Measurements from ENCODE around the gene IMMT.
"Not testable (repeated sequence)": the region's sequence is repeated elsewhere in the genome, so short reads cannot be mapped to it uniquely, and the experiment has no call there.

The IMMT gene

GRCh38 chr2:86195055-86195807 lies at the start of gene IMMT:
Gene IMMT, minus strand, starts transcription at chr2:86195462. Its CDS starts 80 bp downstream, at chr2:86195382.
- DNase-seq = peak; percentile 92

DNA sequence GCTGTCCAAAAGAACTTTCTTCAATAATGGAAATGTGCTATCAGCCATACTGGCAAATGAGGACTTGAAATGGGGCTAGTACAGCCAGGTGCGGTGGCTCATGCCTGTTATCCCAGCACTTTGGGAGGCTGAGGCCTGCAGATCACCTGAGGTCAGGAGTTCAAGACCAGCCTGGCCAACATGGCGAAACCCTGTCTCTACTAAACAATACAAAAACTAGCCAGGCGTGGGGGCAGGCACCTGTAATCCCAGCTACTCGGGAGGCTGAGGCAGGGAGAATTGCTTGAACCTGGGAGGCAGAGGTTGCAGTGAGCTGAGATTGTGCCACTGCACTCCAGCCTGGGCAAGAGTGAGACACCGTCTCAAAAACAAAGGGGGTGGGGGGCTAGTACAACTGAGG lies 49.5 kb upstream of the IMMT start:
- DNase-seq = not testable (repeated sequence)

DNA sequence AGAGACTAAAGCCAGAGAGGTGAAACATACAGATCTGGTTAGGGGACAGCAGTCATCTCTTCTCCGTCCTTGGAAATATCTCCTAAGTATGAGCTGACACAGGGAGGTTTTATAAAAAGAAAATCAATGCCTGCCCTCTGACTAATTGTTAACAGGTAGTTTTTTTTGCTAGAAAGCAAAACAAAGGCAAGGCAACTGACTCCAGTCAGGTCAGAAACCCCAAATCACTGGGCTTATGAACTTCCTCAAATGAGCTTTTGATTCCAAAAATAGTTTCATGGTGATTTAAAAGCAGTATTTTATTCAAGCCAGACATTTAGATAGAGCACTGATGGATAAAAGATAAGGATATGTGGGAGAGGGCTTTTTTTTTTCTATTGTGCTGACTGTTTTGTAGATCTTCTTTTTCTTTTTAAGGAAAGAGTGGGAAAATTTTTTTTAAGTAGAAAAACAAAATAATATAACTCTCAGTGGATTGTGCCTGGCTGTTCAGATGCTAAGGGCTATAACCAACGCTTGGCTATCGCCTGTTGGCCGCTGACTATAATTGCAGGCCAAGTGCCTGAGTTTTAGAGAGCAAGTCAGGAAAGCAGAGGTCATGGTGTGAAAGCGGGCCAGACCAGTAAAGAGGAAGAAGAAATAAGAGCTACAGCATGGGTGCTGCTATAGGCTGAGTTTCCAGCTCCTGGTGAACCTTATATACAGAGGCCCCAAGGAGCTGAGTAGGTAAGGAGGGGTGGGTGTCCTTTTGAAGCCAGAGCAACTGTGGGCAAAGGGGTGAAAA lies 48.9 kb upstream of the IMMT start:
- DNase-seq = no peak

DNA sequence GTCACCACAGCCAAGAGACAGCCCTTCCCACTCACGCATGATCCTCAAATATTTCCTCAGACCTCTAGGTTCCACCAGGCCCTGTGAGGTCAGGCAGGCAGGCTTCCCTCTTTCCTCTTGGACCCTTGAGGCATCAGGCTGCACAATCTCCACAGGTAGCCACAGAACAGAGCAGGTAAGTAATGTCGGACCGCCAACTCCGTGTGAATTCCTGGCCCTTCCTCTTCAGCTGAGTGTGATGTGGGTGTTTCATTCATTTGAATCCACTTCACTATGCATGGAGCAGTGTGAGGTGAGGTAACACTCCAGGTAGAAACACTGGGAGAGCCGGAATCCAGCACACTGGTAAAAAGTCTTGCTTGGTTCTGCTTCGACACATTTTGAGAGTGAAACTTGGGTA lies 48.0 kb upstream of the IMMT start:
- no peak for DNase-seq

DNA sequence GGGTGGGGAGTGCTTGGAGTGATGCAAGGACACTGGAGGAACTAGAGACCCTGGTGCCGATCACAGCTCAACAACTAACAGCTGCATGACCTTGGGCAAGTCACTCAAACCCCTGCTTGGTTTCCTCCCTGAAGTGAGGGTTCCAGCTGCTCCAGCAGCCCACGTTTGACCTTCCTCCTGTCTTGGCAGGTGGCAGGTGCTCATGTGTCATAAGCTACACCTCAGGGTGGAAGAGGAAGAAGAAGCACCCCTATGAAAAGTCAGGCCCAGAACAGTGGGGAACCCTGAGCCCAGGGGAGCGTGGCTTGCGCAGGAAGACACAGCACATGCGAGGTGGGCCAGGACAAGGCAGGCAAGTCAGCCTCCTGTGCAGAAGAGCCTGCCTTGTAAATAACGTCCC lies 46.3 kb upstream of the IMMT start:
- no peak for DNase-seq

- DNase-seq = no peak
These were observed 45.0 kb upstream of the IMMT start for GRCh38 chr2:86240251-86240650.

DNA sequence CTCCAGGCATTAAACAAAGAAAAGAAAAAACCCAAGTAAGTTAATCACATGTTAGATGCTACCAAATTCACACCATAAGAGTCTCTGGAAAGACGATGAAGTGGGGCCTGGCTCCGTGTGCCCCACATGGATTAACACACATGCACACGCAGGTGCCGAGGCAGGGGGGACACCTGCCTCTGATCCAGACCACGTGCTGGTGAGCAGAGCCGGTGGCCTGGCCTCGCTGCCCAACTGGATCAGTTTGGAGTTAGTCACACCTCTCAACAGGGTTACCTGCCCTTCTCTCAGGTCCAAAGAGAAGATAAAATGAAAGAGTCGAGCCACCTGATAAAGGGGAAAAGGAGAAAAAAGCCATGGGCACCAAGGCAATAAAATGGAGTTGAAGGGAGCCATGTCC lies 44.5 kb upstream of the IMMT start:
- no peak for DNase-seq

GRCh38 chr2:86239326-86239725 lies 44.1 kb upstream of the IMMT start:
- DNase-seq = no peak

DNA sequence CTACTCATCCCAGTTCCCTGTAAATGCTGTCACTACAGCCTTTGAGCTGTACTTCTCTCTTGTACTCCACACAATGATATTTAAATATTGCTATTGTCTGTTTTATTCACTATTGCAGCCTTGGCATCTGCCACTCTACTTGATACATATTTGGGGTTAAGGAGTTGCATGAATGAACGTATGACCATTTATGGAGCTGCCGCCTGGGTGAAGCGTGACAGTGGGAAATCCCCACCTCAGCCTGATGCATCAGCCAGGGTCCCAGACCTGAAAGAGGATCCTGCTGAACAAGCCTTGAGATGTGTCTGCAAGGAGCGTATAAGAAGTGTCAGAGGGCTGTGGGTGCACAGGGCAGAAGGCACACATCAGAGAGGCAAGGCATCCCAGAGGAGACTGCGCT lies 43.1 kb upstream of the IMMT start:
- DNase-seq = peak; percentile 30

DNA sequence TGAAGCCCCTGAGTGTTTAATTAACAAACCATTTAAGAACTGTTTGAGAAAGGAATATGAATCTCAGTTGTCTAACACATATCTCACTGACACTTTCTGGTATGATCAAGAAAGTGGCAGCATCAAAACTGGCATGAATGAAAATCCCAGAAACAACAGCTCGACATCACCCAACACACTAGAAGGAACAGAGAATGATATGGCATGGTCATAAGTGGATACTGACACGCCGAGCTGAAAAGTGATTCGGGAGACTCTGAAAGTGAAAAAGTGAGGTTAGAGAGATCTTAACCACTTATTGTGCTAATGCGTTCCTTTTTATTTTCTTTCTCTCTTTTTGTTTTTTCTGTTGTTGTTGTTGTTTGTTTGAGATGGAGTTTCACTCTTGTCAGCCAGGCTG lies 41.9 kb upstream of the IMMT start:
- DNase-seq = no peak

DNA sequence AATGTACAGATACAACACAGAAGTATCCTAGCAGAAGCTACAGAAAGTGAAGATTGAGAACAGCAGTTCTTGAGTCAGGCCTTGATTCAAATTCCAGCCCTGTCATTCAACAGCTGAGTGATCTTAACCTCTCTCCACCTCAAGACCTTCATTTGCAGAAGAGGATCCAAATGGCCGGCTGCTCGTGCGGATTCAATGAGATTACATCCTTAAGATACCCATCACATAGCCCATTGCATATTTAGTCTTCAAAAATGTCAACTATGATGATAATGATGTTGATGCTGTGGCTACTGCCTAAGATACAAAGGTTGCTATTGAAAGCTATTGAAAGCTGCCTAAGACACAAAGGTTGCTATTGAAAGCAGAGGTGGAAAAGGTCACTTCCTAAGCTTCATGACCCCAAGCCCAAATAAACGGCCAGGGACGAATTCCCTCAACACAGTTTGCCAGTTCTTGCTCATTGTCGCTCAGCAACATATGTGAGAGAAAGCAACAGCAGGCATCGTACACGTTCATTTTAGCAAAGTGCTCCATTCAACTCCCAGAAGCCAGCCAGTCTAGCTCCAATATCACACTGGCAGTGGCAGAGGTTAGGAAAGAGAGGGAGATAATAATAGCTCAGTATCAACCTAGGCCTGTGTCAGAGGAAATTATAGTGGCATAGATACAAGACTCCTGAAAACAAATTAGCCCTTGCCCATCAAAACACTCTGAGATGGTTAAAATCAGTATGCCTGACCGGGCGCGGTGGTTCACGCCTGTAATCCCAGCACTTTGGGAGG lies 40.1 kb upstream of the IMMT start:
- DNase-seq = no peak

GRCh38 chr2:86234563-86235131 lies 39.4 kb upstream of the IMMT start:
- no peak for DNase-seq

GRCh38 chr2:86233436-86233835 lies 38.2 kb upstream of the IMMT start:
- no peak for DNase-seq

DNA sequence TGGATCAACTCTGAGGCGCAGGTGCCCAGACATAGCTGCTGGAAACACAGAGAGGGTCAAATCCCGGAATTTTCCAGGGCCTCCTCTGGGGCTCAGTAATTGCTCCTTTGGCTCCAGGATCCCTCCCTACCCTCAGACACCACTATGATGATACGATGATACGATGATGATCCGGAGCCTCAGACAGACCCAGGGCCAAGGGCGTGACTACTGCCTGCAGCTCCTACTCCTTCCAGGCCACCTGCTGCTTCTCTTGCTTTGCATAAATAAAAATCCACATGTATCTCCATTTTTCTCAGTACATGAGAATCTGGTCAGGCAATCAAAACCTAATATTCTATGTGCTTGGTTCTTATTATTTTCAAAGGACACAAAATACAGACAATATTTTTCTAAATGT lies 37.6 kb upstream of the IMMT start:
- DNase-seq = no peak

DNA sequence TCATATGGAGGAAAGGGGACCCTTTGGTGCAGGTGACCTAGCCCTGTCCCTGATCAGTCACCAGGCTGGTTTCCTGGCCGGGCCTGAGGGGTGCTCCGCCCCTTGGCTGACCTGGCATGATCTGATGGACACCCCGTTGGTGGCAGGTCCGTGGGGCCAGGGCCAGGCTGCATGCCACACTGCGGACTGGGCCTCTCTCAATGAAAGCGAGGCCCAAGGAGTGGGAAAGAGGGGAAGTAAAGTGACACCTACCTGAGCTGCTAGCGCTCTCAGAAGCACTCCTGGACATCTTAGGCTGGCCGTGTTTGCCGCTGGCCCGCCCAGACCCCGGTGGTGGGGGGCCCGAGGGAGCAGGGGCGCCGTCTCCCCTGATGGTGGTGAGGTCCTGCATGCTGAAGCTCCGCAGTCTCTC lies 37.1 kb upstream of the IMMT start:
- DNase-seq = no peak

DNA sequence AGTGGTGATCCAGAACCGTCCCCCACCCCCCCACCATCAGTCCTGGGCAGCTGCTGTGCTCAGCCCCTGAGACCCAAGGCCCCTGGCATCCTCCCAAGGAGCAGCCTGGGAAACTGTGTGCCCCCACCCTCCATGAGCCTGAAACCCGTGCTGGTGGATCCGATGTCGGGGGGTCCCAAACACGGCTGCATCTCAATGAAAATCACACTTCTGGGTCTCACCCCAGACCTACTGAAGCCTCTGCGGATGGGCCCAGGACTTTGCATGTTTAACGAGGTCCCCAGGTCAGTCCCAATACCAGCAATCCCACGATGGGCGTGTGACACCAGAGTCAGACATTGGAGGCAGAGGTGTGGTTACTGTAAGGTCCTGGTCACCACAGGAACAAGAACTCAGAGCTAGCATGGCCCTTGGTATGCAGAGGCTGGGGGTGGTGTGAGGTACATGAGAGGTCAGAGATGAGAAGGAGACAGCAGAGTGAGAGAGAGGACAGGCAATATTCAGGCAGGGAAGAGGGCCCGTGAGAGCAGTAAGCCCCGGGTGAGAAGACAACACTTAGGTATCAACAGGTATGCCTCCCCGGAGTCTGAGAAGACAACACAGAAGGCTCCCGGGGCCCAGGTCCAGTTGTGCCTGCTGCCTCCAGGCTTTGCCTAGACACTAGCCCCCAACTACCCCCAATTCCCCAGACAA lies 36.6 kb upstream of the IMMT start:
- no peak for DNase-seq

DNA sequence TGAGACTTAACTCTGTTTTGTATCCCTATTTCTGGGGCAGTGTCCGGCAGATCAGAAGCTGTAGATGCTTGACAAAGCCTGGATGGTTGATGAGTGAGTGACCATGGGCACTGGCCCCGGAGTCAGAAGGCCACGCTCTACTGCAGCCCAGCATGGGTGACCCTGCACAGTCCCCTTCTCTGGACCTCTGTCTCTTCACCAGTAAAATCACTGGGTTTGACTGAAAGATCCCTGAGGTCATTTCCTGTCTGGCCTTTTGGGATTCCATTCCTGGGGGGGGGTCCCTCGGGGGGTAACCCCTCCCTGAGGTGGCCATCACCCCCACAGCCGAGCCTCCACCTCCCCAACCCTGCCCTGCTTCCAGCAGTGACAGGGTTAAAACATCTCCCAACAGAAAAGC lies 35.7 kb upstream of the IMMT start:
- DNase-seq = no peak

- DNase-seq = no peak
These were observed 34.0 kb upstream of the IMMT start for GRCh38 chr2:86229221-86229620.

- not testable (repeated sequence) for DNase-seq
These were observed 33.3 kb upstream of the IMMT start for GRCh38 chr2:86228574-86228973.

- DNase-seq = no peak
These were observed 32.4 kb upstream of the IMMT start for GRCh38 chr2:86227685-86228084.

GRCh38 chr2:86226636-86227520 lies 31.6 kb upstream of the IMMT start:
- no peak for DNase-seq

DNA sequence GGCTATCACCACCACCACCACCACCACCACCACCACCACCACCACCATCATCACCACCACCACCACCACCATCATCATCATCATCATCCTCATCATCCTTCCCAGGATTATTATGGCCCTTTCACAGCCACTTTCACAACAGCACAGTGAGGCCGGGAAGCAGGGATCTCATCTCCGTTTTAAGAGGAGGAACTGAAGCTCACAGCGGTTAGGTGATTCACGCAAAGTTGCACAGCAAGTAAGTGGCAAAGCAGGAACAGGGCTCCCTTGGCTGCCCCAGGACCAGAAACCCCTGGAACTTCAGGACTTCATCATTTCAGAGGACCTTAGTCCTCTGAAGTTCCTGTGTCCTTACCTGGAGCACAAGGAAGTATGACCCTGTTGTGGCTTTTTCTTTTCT lies 30.8 kb upstream of the IMMT start:
- no peak for DNase-seq

All from CD4-positive, alpha-beta T cell treated with Interleukin-17A for 1 hour (primary cell).